PC-3 (cell line): ENCODE measurements around the gene CASTOR1.

Experiments
- EZH2phosphoT487 ChIP-seq: fragments of 300-600 bp; sonication (generic); IDR thresholded peaks from 2 replicates; pipeline ENCODE4 v1.6.1; 2018; ENCODE audit warnings: mild to moderate bottlenecking, antibody characterized with exemption, low read length, borderline replicate concordance
- TF ChIP-seq, protein P1 (sequence below): fragments of 300-600 bp; sonication (generic); conservative IDR thresholded peaks from 2 replicates; pipeline ENCODE4 v1.5.1; 2017; ENCODE audit warnings: antibody characterized with exemption, low read depth, mild to moderate bottlenecking, low read length

DNA sequence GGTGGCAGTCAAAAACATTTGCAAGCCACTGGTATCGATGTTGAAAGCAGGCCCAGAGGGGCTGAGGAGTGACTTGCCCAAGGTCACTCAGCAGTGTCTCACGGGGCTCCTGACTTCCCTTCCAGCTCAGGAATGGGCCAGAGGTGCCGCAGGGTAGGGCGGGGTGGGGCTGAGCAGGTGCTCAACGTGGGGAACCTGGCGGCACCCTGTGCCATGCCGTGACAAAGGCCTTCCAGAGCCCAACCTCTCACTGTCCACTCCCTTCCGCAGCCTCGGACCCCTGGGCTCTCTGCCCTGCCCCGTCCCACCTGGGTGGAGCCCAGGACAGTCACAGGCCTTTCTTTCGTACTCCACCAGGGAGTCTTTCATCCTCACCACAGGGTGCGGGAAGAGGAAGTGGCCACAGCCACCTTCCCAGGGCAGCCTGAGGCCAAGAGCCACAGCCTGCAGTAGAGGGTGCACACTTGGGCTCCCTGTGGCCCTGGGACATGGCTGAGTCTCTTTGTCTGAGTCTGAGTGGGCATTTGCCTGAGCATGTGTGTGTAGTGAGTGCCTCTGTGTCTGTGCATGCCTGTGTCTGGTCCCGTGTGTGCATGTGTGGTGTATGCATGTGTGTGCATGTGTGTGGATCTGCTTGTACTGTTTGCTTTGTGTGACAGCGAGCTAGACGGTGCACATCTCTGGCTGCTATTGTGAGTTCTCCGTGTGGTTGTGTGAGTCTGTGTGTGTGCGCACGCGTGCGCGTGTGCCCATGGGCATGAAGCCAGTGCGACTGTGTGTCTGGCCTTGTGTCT, 36.7 kb downstream of the CASTOR1 start:
- TF ChIP-seq, protein P1, sequence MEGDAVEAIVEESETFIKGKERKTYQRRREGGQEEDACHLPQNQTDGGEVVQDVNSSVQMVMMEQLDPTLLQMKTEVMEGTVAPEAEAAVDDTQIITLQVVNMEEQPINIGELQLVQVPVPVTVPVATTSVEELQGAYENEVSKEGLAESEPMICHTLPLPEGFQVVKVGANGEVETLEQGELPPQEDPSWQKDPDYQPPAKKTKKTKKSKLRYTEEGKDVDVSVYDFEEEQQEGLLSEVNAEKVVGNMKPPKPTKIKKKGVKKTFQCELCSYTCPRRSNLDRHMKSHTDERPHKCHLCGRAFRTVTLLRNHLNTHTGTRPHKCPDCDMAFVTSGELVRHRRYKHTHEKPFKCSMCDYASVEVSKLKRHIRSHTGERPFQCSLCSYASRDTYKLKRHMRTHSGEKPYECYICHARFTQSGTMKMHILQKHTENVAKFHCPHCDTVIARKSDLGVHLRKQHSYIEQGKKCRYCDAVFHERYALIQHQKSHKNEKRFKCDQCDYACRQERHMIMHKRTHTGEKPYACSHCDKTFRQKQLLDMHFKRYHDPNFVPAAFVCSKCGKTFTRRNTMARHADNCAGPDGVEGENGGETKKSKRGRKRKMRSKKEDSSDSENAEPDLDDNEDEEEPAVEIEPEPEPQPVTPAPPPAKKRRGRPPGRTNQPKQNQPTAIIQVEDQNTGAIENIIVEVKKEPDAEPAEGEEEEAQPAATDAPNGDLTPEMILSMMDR = no peak
- TF ChIP-seq EZH2phosphoT487 = no peak
